HCT116 (cell line): ENCODE results near the gene CCL21. TPM values are rescaled to one million over a fixed set of nuclear protein-coding genes. Genes with fewer than 3 reads are reported as not detected.

ENCODE experiments used
- ATAC-seq: fragments of 200-7000 bp; cut with Tn5 transposase; 2 replicates; pipeline ENCODE4 v1.9.1; 2020; ENCODE audit warnings: mild to moderate bottlenecking, moderate library complexity
- BruUV-seq: library from RNA; stranded (reverse); fragments of 400-500 nt; replicated peaks from 2 replicates; lab custom pipeline; 2021; lab: Mats Ljungman, UMichigan
- CTCF ChIA-PET: fragments of 300-600 bp; sonication (Branson Sonifier 250); formaldehyde crosslinking; loops from one replicate; lab custom pipeline; 2021; ENCODE audit warnings: antibody characterized with exemption; lab: Charles Lee
- POLR2A ChIA-PET: fragments of 300-600, 350-600 bp; sonication (Branson Sonifier 250); formaldehyde crosslinking; loops from one replicate; lab custom pipeline; 2021; ENCODE audit warnings: antibody characterized with exemption; lab: Charles Lee
- RAD21 ChIA-PET, 2 experiments: fragments of 300-600 bp; sonication (Branson Sonifier 250); formaldehyde crosslinking; loops; one replicate each; lab custom pipeline; 2023; ENCODE audit warnings: low total read pairs in 2 of 2; ENCODE audit not compliant: uncharacterized antibody in 2 of 2, unreplicated experiment in 2 of 2, low non-redundant PET in 1 of 2; lab: Charles Lee
- DNase-seq: peaks from one replicate; pipeline ENCODE4 v3.0.0-alpha.2; 2010; ENCODE audit warnings: low read depth, low spot score
- H2AFZ ChIP-seq: fragments of 200-600 bp; shearing (Covaris generic), sonication (generic); 2 replicates; pipeline ENCODE4 v1.6.1; 2017; ENCODE audit warnings: low read depth, mixed run types, mixed read lengths, antibody characterized with exemption, low read length; ENCODE audit not compliant: poor library complexity, severe bottlenecking
- H3K27ac ChIP-seq: 2 replicates; pipeline ENCODE4 v1.5.1; 2012; ENCODE audit warnings: low read depth, low read length
- H3K27me3 ChIP-seq: fragments of 200-600 bp; sonication (generic); 2 replicates; pipeline ENCODE4 v1.6.1; 2016; ENCODE audit warnings: mixed run types, low read length, mixed read lengths; ENCODE audit not compliant: insufficient read depth
- H3K36me3 ChIP-seq, 2 experiments: fragments of 200-500 bp in 1 of 2; fragments of 200-600 bp in 1 of 2; sonication (Bioruptor generic) in 1 of 2; sonication (generic) in 1 of 2; 2 replicates each; pipeline versions ENCODE4 v1.5.1 to v1.6.1; 2014 to 2016; ENCODE audit warnings: low read length in 2 of 2, inconsistent platforms in 1 of 2, mixed read lengths in 1 of 2, mixed run types in 1 of 2; ENCODE audit not compliant: insufficient read depth in 2 of 2, control insufficient read depth in 1 of 2
- H3K4me1 ChIP-seq, 2 experiments: fragments of 200-600 bp in 1 of 2; sonication (generic) in 1 of 2; 2 replicates each; pipeline versions ENCODE4 v1.5.1 to v1.6.1; 2012 to 2017; ENCODE audit warnings: low read length in 2 of 2, inconsistent platforms in 1 of 2, mild to moderate bottlenecking in 1 of 2, mixed read lengths in 1 of 2, mixed run types in 1 of 2, moderate library complexity in 1 of 2; ENCODE audit not compliant: insufficient read depth in 2 of 2, control insufficient read depth in 1 of 2
- H3K4me2 ChIP-seq: fragments of 200-600 bp; sonication (generic); 2 replicates; pipeline ENCODE4 v1.6.1; 2017; ENCODE audit warnings: mixed run types, low read length, mixed read lengths
- H3K4me3 ChIP-seq, 2 experiments: fragments of 200-600 bp in 1 of 2; sonication (generic) in 1 of 2; replicated peaks in 1 of 2; 2 replicates each; pipeline ENCODE4 v1.5.1; 2011 to 2016; ENCODE audit warnings: low read length in 2 of 2, control low read depth in 1 of 2, low read depth in 1 of 2, mild to moderate bottlenecking in 1 of 2, mixed read lengths in 1 of 2, mixed run types in 1 of 2
- H3K79me2 ChIP-seq: fragments of 200-600 bp; sonication (generic); 2 replicates; pipeline ENCODE4 v1.6.1; 2017; ENCODE audit warnings: mild to moderate bottlenecking, mixed run types, low read length, moderate library complexity, mixed read lengths; ENCODE audit not compliant: insufficient read depth
- H3K9ac ChIP-seq: fragments of 200-600 bp; sonication (generic); 2 replicates; pipeline ENCODE4 v1.6.1; 2016; ENCODE audit warnings: low read length, mixed read lengths
- H3K9me2 ChIP-seq: fragments of 200-600 bp; sonication (generic), shearing (Covaris generic); 2 replicates; pipeline ENCODE4 v1.6.1; 2017; ENCODE audit warnings: mixed run types, mild to moderate bottlenecking, moderate library complexity; ENCODE audit not compliant: insufficient read depth
- H3K9me3 ChIP-seq, 2 experiments: fragments of 200-500 bp in 1 of 2; fragments of 200-600 bp in 1 of 2; sonication (Bioruptor generic) in 1 of 2; sonication (generic) in 1 of 2; 2 replicates each; pipeline ENCODE4 v1.6.1; 2014 to 2017; ENCODE audit warnings: low read length in 2 of 2, mixed read lengths in 2 of 2, inconsistent platforms in 1 of 2, low read depth in 1 of 2, mild to moderate bottlenecking in 1 of 2, mixed run types in 1 of 2, moderate library complexity in 1 of 2; ENCODE audit not compliant: control insufficient read depth in 1 of 2, insufficient read depth in 1 of 2
- H4K20me1 ChIP-seq: fragments of 200-600 bp; sonication (generic), shearing (Covaris generic); 2 replicates; pipeline ENCODE4 v1.6.1; 2017; ENCODE audit warnings: mixed run types, mild to moderate bottlenecking, moderate library complexity; ENCODE audit not compliant: insufficient read depth
- CBX3 ChIP-seq: IDR thresholded peaks from 2 replicates; pipeline ENCODE4 v1.6.1; 2012; ENCODE audit warnings: low read depth
- EGR1 ChIP-seq: IDR thresholded peaks from 2 replicates; pipeline ENCODE4 v1.6.1; 2012; ENCODE audit warnings: low read depth
- EZH2 ChIP-seq: fragments of 200-600 bp; sonication (generic); IDR thresholded peaks from 2 replicates; pipeline ENCODE4 v1.6.1; 2017; ENCODE audit warnings: antibody characterized with exemption, mixed run types
- JUND ChIP-seq: IDR thresholded peaks from 2 replicates; pipeline ENCODE4 v1.6.1; 2012
- POLR2A ChIP-seq: IDR thresholded peaks from 2 replicates; pipeline ENCODE4 v1.7.0; 2011; ENCODE audit warnings: borderline replicate concordance; ENCODE audit not compliant: insufficient read depth, insufficient read length; ENCODE audit errors: extremely low read depth
- POLR2AphosphoS5 ChIP-seq: IDR thresholded peaks from 2 replicates; pipeline ENCODE4 v1.6.1; 2011; ENCODE audit warnings: mild to moderate bottlenecking, low read depth, low read length, moderate library complexity
- RAD21 ChIP-seq: IDR thresholded peaks from 2 replicates; pipeline ENCODE4 v1.6.1; 2012; ENCODE audit warnings: low read depth, mild to moderate bottlenecking
- SIN3A ChIP-seq: IDR thresholded peaks from 2 replicates; pipeline ENCODE4 v1.6.1; 2012; ENCODE audit warnings: low read depth
- SP1 ChIP-seq: IDR thresholded peaks from 2 replicates; pipeline ENCODE4 v1.6.1; 2012; ENCODE audit warnings: low read depth
- SRF ChIP-seq: IDR thresholded peaks from 2 replicates; pipeline ENCODE4 v1.6.1; 2012; ENCODE audit warnings: low read depth
- TCF7L2 ChIP-seq: IDR thresholded peaks from 2 replicates; pipeline ENCODE4 v1.7.0; 2011; ENCODE audit warnings: borderline replicate concordance, inconsistent platforms; ENCODE audit not compliant: insufficient read depth, insufficient read length; ENCODE audit errors: extremely low read depth
- YY1 ChIP-seq: IDR thresholded peaks from 2 replicates; pipeline ENCODE4 v1.6.1; 2011; ENCODE audit warnings: low read length, low read depth, moderate library complexity, mild to moderate bottlenecking; ENCODE audit not compliant: insufficient replicate concordance; ENCODE audit errors: extremely low read depth
- ZNF274 ChIP-seq: fragments of 200-500 bp; sonication (Bioruptor generic); IDR thresholded peaks from 2 replicates; pipeline ENCODE4 v1.6.1; 2014; ENCODE audit warnings: mild to moderate bottlenecking, low read depth, low read length, inconsistent platforms
- intact Hi-C: fragments of 100-400 bp; cut with micrococcal nuclease; formaldehyde crosslinking; loops from 2 replicates; pipeline ENCODE4 v1.10.0; 2022
- total RNA-seq: library from RNA; stranded (reverse); gene quantifications from one replicate; pipeline ENCODE4 v1.2.1, GENCODE V29; 2021; ENCODE audit not compliant: unreplicated experiment
- TF ChIP-seq, protein P1 (sequence below), 3 experiments: fragments of 200-600 bp in 1 of 3; sonication (generic) in 1 of 3; IDR thresholded peaks in 2 of 3; conservative IDR thresholded peaks in 1 of 3; 2 replicates each; pipeline ENCODE4 v1.5.1; 2012 to 2017; ENCODE audit warnings: low read depth in 2 of 3, low read length in 2 of 3, antibody characterized with exemption in 1 of 3, borderline replicate concordance in 1 of 3, control low read depth in 1 of 3, mild to moderate bottlenecking in 1 of 3, mixed read lengths in 1 of 3, mixed run types in 1 of 3, moderate library complexity in 1 of 3; ENCODE audit not compliant: insufficient read depth in 1 of 3
- TF ChIP-seq, protein P2 (sequence below): IDR thresholded peaks from 2 replicates; pipeline ENCODE4 v1.6.1; 2012
- TF ChIP-seq, protein P3 (sequence below): IDR thresholded peaks from 2 replicates; pipeline ENCODE4 v1.6.1; 2012; ENCODE audit warnings: low read depth
- TF ChIP-seq, protein P4 (sequence below): IDR thresholded peaks from 2 replicates; pipeline ENCODE4 v1.6.1; 2012
- TF ChIP-seq, protein P5 (sequence below): IDR thresholded peaks from 2 replicates; pipeline ENCODE4 v1.6.1; 2011; ENCODE audit warnings: mild to moderate bottlenecking, low read length, moderate library complexity; ENCODE audit not compliant: insufficient replicate concordance; ENCODE audit errors: extremely low read depth

The CCL21 gene
- total RNA-seq, 1 experiment from 2014 or later, result 0.74 TPM

DNA sequence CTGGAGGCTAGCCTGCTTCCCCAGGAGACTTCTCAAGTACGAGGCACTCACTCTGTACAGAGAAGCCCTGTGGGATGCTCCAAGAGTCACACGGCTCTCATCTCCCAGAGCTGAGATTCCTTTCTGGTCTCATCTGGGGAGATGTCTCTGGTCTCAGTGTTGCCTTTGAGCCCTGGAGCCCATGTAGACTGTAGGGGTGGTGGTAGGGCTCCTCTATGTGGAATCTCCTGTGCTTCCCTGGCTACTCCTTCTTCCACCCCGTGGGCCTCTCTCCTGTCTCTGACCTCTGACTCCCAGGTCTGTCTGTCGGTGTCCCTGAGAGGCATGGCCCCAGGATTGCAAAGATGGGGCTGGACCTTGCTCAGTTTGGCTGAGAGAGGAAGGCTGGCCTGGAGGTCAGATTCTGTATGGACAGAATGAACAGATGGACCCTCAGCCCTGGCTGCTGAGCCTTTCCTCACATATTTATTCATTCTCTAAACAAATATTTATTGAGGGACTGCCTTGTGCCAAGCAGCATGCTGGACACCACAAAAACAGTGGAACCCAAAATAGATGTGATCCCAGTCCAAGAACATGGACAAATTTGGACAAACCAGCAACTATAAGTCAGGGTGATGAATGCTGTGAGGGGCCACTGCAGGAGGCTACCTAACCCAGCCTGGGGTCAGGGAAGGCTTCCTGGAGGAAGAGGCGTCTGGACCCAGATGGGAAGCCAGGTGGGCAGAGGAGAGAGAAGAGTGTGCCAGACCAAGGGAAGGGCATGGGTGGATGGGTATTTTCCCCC, 21.4 kb downstream of the CCL21 start:
- H3K4me3 ChIP-seq, result no peak overlapping the region
- DNase-seq (no peak), ATAC-seq (no peak)
- no peaks in the 10 kb centered on the region for H3K9me3 ChIP-seq
- BruUV-seq, result no TSS peak
- CTCF ChIA-PET, result interaction anchor here (1.6 to 2.9 kb wide), 2 partner anchors 14 kb away, joined by 7 read pairs; no protein-coding TSS in a partner anchor
- no peaks in the 10 kb centered on the region for H3K36me3 ChIP-seq
- H3K79me2 ChIP-seq, result no peaks in the 10 kb centered on the region
- TF ChIP-seq SRF (no peak), RAD21 (no peak), POLR2AphosphoS5 (no peak), EGR1 (no peak), ZNF274 (no peak), TCF7L2 (no peak), EZH2 (no peak), SP1 (no peak), JUND (no peak), POLR2A (no peak), SIN3A (no peak), YY1 (no peak), CBX3 (no peak)
- TF ChIP-seq, protein P1, sequence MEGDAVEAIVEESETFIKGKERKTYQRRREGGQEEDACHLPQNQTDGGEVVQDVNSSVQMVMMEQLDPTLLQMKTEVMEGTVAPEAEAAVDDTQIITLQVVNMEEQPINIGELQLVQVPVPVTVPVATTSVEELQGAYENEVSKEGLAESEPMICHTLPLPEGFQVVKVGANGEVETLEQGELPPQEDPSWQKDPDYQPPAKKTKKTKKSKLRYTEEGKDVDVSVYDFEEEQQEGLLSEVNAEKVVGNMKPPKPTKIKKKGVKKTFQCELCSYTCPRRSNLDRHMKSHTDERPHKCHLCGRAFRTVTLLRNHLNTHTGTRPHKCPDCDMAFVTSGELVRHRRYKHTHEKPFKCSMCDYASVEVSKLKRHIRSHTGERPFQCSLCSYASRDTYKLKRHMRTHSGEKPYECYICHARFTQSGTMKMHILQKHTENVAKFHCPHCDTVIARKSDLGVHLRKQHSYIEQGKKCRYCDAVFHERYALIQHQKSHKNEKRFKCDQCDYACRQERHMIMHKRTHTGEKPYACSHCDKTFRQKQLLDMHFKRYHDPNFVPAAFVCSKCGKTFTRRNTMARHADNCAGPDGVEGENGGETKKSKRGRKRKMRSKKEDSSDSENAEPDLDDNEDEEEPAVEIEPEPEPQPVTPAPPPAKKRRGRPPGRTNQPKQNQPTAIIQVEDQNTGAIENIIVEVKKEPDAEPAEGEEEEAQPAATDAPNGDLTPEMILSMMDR (IDR thresholded peaks at IDR 0.05 in 2 of 3, conservative IDR thresholded peaks at IDR 0.05 in 1 of 3; ENCODE audit: borderline replicate concordance in 1 of 3, insufficient read depth in 1 of 3, low read depth in 2 of 3, low read length in 2 of 3), result no peak
- TF ChIP-seq, protein P2, sequence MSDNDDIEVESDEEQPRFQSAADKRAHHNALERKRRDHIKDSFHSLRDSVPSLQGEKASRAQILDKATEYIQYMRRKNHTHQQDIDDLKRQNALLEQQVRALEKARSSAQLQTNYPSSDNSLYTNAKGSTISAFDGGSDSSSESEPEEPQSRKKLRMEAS, result no peak
- TF ChIP-seq, protein P3, sequence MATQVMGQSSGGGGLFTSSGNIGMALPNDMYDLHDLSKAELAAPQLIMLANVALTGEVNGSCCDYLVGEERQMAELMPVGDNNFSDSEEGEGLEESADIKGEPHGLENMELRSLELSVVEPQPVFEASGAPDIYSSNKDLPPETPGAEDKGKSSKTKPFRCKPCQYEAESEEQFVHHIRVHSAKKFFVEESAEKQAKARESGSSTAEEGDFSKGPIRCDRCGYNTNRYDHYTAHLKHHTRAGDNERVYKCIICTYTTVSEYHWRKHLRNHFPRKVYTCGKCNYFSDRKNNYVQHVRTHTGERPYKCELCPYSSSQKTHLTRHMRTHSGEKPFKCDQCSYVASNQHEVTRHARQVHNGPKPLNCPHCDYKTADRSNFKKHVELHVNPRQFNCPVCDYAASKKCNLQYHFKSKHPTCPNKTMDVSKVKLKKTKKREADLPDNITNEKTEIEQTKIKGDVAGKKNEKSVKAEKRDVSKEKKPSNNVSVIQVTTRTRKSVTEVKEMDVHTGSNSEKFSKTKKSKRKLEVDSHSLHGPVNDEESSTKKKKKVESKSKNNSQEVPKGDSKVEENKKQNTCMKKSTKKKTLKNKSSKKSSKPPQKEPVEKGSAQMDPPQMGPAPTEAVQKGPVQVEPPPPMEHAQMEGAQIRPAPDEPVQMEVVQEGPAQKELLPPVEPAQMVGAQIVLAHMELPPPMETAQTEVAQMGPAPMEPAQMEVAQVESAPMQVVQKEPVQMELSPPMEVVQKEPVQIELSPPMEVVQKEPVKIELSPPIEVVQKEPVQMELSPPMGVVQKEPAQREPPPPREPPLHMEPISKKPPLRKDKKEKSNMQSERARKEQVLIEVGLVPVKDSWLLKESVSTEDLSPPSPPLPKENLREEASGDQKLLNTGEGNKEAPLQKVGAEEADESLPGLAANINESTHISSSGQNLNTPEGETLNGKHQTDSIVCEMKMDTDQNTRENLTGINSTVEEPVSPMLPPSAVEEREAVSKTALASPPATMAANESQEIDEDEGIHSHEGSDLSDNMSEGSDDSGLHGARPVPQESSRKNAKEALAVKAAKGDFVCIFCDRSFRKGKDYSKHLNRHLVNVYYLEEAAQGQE, result no peak
- TF ChIP-seq, protein P4, sequence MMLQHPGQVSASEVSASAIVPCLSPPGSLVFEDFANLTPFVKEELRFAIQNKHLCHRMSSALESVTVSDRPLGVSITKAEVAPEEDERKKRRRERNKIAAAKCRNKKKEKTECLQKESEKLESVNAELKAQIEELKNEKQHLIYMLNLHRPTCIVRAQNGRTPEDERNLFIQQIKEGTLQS, result no peak
- TF ChIP-seq, protein P5, sequence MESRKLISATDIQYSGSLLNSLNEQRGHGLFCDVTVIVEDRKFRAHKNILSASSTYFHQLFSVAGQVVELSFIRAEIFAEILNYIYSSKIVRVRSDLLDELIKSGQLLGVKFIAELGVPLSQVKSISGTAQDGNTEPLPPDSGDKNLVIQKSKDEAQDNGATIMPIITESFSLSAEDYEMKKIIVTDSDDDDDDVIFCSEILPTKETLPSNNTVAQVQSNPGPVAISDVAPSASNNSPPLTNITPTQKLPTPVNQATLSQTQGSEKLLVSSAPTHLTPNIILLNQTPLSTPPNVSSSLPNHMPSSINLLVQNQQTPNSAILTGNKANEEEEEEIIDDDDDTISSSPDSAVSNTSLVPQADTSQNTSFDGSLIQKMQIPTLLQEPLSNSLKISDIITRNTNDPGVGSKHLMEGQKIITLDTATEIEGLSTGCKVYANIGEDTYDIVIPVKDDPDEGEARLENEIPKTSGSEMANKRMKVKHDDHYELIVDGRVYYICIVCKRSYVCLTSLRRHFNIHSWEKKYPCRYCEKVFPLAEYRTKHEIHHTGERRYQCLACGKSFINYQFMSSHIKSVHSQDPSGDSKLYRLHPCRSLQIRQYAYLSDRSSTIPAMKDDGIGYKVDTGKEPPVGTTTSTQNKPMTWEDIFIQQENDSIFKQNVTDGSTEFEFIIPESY, result no peak
- POLR2A ChIA-PET, result no interaction called here
- H2AFZ ChIP-seq, result no peak overlapping the region
- no peaks in the 10 kb centered on the region for H3K9me2 ChIP-seq
- H3K27ac ChIP-seq, result no peak overlapping the region
- intact Hi-C loops, result no loop called here
- H3K4me2 ChIP-seq, result no peak overlapping the region
- RAD21 ChIA-PET, result no interaction called here
- H3K27me3 ChIP-seq, result no peaks in the 10 kb centered on the region
- H3K9ac ChIP-seq, result no peak overlapping the region
- no peaks in the 10 kb centered on the region for H3K4me1 ChIP-seq
- no peaks in the 10 kb centered on the region for H4K20me1 ChIP-seq
